ENCODE results near the gene LARGE1. TPM values are rescaled to one million over a fixed set of nuclear protein-coding genes. Genes with fewer than 3 reads are reported as not detected.
A peak's percentile ranks its signal among the peaks of the same experiment; 100 is the strongest.
"Not testable (repeated sequence)": the region's sequence is repeated elsewhere in the genome, so short reads cannot be mapped to it uniquely, and the experiment has no call there.

Gene LARGE1
- total RNA-seq, 1 donor from 2014 or later: 140 TPM

DNA sequence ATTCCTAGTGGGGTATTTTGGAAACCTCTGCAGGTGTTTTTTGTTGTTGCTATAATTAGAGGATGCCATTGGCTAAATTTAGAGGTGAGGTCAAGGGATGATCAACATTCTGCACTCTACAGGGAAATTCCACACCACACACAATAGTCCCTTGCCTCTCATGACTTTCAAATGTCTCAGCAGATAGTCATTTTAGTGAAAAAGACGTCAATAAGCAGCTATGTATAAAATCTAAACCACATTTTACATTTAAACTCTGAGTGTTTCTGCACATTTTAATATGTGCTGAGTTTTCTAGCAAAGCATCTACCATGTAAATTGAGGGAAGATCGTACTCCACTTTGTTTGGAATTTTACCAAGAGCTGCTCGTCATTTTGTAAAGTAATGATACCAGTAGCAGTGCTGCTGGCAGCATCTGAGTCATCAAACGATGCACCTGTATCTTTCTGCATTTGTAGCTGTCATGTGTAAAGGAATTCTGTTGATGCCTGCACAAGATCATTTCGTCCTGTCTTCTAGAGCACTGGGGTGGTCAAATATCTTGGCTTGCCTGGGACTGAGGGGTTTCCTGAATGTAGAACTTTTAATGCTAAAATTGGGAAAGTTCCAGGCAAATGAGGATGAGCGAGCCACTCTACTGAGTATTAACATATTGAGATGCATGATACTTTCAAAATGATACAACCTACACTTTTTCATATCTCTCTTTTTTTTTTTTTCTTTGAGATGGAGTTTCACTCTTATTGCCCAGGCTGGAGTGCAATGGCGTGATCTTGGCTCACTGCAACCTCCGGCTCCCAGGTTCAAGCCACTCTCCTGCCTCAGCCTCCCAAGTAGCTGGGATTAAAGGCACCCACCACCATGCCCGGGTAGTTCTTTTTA lies 447.6 kb downstream of the LARGE1 start:
- intact Hi-C loops (cut with DNase I): no loop called here

DNA sequence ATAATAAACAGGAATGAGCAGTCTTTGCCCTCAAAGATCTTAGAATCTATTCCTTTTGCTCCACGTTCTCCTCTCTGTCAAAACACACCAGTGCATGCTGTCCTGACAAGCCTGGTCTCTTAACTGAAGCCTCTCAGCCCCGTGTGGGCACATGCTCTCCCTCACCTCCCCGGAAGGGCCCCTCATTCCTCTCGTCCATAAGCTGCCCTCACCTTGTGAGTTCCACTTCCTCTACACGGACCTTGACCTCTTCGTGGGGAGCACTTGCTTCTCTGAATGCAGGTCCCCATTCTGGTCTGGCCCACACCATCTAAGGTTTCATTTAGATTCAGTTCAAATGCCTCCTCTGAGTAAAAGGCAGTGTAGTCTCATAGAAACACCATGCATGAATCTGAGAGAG lies 449.8 kb downstream of the LARGE1 start:
- ATAC-seq (ENCODE audit: poor library complexity) (no peak), DNase-seq (no peak)
- intact Hi-C loops (cut with DNase I): no loop called here

More for the DNA sequence above, 447.6 kb downstream of the LARGE1 start:
- ATAC-seq (ENCODE audit: poor library complexity): peak; percentile 73
- no peak for DNase-seq

DNA sequence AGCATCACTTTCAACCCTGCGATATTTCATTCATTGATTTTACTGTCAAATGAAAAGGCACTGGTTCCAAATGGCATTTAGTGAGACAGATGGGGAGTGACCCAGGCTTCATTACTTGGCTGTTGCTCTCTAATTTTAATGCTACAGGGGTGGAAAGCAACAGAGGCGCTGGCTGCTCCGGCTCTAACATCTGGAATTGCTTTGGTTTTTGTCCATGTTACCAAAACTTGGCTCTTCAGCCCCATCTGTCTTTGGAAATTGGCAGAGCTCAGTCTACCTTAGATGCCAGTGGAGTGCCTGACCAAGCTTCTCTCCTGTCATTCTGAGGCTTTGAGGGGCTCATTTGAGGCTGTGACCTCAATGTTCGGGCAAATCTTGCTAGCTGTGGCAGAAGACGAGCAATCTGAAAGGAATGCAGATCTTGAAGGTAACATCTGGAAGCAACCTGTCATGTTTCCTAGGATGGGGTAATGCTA lies 452.6 kb downstream of the LARGE1 start:
- DNase-seq: no peak
- ATAC-seq (ENCODE audit: poor library complexity): no peak
- intact Hi-C loops (cut with DNase I): no loop called here

DNA sequence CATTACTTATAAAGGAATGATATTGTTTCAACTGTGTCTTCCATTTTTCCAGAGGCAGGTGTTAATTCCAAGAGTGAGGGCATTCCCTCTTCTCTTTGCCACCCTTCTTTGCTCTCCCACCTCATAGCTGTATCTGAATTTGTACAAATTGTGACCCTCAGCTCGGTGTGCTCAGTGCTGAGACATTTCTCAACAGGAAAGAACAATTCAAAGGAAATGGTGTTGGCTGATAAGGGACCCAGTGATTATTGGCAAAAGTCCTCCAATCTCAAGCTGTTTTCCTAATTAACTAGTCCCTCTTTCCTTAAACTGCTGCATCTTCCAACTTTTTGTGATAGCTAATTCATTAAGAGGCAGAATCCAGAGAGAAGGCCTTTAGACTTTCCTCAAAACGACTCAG lies 453.2 kb downstream of the LARGE1 start:
- ATAC-seq (ENCODE audit: poor library complexity): no peak
- intact Hi-C loops (cut with DNase I): no loop called here

DNA sequence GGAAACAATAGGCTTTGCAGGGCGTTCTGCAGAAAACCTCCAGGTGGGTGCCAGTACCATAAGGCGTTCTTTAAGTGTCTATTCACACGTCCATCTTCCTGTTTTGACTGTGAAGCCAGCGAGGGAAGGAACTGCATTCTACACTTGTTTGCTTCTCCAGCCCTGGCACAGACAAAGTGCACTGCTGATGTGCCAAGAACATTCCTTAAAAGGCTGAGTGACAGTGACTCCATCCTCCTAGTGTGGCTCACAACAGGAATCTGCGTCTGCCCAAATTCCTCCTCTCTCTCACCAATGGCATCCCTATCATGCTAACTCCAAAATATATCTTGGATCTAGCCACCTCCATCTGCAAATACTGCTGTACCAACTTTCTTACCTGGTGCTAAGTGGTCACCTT lies 454.7 kb downstream of the LARGE1 start:
- ATAC-seq (ENCODE audit: poor library complexity): peak; percentile 83
- intact Hi-C loops (cut with DNase I): no loop called here
- no peak for DNase-seq

More for the DNA sequence above, 453.2 kb downstream of the LARGE1 start:
- DNase-seq: no peak

DNA sequence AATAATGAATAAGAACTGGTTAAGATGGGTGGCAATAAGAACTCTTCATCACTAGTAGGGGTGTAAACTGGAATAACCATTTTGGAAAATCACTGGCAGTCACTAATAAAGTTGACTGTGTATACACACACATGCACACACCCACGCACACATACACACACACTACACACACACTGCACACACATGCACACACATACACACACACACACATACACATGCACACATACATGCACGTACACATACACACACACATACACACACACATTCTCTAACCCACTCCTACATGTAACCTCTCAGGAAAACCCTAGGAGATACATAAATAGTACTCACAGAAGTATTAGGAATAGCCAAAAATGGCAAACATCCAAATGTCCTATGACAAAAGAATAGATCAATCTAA lies 455.6 kb downstream of the LARGE1 start:
- intact Hi-C loops (cut with DNase I): no loop called here
- ATAC-seq (ENCODE audit: poor library complexity): no peak
- no peak for DNase-seq

DNA sequence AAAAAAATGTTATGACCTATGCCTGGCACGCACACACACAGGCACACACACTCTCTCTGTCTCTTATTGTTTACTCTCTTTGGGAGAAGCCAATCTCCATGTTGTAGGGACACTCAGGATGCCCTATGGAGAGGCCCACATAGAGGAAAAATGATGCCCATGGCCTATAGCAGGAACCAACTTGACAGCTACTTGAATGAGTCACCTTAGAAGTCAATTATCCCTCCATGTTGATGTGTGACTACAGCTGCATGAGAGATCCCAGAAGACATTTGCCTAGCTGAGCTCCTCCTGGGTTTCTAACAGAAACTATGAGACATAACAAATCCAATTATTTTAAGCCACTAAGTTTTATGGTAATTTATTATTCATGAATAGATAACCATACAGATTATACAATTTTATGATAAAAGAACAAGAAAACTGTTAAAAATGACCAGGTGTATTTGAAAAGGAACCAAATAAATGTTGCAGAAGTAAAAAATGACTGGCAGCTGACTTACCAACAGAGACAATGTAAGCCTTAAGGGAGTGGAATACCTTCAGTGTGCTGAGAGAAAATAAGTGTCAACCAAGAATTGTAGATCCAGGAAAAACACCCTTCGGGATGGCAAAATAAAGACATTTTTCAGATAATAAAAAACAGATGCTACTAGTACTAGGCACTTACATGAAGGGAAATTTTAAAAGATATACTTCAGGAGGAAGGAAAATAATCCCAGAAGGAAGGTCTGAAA lies 458.4 kb downstream of the LARGE1 start:
- ATAC-seq (ENCODE audit: poor library complexity) (no peak), DNase-seq (no peak)
- intact Hi-C loops (cut with DNase I): no loop called here

DNA sequence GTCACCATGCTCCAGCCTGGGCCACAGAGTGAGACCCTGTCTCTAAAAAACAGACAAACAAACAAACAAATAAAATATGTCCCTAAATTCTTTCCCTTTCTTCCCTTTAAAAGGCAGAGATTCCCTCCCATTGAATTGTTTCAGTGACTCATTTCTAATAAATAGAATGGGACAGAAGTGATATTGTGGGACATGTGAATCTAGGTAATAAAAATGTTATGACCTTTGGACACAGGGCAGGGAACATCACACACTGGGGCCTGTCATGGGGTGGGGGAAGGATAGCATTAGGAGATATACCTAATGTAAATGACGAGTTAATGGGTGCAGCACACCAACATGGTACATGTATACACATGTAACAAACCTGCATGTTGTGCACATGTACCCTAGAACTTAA lies 459.0 kb downstream of the LARGE1 start:
- ATAC-seq (ENCODE audit: poor library complexity); DNase-seq; intact Hi-C loops (cut with DNase I): not testable (repeated sequence)

DNA sequence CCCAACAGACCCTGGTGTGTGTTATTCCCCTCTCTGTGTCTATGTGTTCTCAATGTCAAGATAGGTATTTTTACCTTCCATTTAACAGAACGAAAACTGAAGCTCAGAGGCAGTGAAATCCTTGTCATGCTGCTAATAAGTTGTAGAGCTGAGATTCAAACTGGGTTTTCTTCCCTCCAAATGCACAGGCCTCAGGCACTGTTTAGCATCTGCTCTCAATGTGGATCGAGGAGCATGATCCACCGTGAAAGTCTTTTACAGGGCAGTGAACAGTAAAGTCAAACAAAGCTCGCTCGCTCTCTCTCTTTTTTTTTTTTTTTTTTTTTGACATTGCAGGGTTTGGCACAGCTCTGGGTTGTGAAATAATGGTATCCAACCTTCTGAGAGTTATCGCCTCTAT lies 461.1 kb downstream of the LARGE1 start:
- DNase-seq (no peak), ATAC-seq (ENCODE audit: poor library complexity) (no peak)
- intact Hi-C loops (cut with DNase I): no loop called here

DNA sequence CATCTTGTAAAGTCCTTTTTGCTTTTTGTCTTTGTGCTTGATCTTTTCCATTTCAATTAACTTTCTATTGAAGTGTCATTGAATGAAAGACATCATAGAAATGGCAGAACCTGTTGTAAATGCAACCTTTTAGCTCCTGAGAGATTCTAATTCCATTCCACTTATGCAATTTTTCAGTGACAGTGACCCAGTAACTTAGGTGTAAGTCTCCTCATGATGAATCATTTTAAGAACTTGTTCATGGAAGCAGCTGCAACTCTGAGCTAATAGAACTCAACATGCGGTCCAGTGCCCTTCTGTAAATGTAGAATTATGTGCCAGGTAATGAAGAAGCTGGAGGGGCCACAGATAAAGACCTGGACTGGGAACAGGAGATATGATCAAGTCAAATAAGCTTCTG lies 463.8 kb downstream of the LARGE1 start:
- DNase-seq: no peak
- ATAC-seq (ENCODE audit: poor library complexity): no peak
- intact Hi-C loops (cut with DNase I): no loop called here

DNA sequence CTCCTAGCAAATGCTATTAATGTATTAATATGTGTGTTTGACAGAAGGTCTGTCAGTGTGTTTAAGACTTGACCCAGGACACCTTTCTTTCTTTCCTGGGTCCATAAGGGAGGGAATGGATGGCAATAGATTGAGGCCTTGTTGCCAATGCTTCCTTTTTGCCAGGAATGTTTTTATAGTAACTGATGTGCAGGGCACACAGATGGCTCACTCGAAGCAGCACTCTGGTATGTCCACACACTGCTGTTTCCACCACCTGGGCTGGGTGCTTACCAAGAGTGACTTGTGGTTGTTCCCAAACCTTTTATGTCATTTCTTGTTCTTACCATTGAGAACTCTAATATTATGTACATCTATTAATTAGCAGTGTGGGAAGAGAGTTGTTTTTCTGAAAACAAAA lies 465.2 kb downstream of the LARGE1 start:
- intact Hi-C loops (cut with DNase I): no loop called here
- DNase-seq (no peak), ATAC-seq (ENCODE audit: poor library complexity) (no peak)

DNA sequence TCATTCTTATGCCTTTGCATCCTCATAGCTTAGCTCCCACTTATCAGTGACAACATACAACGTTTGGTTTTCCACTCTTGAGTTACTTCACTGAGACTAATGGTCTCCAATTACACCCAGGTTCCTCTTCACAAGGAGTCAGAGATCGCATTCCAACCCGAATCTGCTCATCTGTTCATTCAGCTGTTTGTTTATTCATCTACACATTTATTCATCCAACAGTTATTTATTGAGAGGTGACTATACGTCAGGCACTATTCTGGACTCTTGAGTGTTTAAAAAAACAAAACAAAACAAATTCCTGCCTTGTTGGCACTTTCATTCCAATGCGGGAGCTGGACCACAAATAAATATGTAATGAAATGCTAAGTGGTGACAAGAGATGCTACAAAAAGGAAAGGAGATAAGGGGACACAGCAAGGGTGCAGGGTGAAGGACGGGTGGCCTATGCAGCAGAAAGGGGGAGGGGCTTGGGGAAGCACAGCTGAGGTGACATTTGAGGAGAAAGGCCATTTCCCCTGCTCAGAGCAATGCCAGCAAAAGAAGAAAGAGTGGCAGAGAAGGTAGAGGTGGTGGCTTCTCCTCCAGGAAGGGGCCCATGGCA lies 468.3 kb downstream of the LARGE1 start:
- intact Hi-C loops (cut with DNase I): no loop called here
- ATAC-seq (ENCODE audit: poor library complexity) (peak; percentile 40), DNase-seq (no peak)

DNA sequence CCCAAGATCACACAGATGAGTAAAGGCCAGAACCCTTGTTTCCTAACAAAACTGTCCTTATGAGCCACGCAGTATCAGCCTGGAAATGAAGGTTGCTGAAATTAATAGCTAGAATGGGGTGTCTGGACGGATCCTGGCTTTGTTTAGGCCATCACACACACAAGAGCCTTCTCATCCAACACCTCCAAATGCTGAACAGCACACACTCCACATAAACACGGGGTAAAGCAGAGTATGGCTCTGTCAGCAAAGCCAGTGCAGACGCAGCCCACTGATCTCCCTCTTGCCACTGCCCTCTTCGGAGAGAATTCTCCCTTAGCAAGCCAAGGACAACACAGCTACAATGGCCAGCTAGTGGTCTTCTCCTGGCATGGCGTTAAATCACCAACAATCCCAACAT lies 469.5 kb downstream of the LARGE1 start:
- DNase-seq: no peak
- intact Hi-C loops (cut with DNase I): no loop called here
- ATAC-seq (ENCODE audit: poor library complexity): peak; percentile 26

DNA sequence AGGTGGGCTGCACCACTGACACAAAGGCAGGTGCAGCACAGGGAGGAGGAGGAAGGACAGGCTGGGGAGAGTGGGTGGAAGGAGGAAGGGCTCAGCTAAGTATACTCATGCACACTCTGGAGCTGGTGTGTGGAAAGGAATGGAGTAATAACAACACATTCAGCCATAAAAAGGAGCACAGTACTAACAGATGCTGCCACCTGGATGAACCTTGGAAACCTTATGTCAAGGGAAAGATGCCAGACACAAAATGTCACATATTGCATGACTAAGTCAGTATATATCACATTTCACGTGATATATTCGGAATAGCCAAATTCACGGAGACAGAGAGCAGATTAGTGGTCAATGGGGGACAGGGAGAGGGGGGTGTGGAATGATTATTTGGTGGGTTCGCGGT lies 472.5 kb downstream of the LARGE1 start:
- ATAC-seq (ENCODE audit: poor library complexity) (no peak), DNase-seq (no peak)
- intact Hi-C loops (cut with DNase I): no loop called here

DNA sequence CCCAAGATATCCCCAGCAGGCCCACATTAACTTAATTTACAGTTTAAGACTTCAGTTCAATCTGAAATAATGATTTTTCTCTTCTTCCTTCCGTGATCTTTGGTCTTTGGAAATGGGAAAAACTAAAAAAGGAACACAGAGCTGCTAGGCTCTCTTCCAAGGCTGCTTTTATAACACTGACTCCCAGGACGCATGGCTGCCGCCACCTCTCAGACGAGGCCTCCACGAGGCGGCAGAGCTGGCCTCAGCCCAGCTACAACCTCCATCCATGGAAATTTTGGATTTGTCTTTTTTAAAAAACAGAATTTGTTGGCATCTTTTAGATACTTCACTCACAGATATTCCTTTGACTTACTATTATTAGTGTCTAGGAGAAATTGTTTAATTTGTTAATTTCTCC lies 476.6 kb downstream of the LARGE1 start:
- ATAC-seq (ENCODE audit: poor library complexity) (peak; percentile 64), DNase-seq (no peak)
- intact Hi-C loops (cut with DNase I): no loop called here

DNA sequence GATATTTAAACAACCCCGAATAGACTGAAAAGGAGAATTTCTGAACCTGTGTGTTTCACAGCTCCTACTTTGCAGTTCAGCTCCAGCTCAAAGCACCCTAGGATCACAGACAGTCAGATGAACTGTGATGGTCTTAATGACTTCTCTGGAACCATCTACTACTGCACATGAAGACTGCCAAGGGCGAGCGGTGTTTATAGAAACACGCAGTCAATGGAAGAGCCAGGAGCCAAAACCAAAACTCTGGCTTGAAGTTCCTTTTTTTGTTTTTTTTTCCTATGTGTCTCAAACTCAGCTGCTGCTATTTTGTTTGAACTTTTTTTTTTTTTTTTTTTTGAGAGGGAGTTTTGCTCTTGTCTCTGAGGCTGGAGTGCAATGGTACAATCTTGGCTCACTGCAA lies 479.5 kb downstream of the LARGE1 start:
- ATAC-seq (ENCODE audit: poor library complexity): no peak
- intact Hi-C loops (cut with DNase I): no loop called here

DNA sequence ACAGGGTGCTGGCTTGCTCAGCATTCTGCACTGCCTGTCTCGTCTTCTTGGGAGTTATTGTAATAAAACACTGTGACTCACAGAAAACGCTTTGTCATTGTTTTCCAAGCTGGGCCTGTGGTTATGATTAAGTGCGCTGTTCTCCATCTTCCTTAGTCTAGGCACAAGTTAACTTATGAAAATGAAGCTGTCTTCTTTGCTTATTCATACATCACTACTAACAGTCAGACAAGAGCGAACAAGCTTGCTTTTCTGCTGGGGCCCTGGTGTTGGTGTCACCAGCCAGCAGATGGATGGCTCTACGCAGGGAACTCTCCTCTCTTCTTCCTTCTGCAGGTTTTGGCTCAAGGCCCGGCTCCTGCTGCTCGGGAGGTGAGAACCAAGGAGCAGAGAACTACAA lies 482.0 kb downstream of the LARGE1 start:
- DNase-seq (no peak), ATAC-seq (ENCODE audit: poor library complexity) (no peak)

More for the DNA sequence above, 479.5 kb downstream of the LARGE1 start:
- DNase-seq: no peak

DNA sequence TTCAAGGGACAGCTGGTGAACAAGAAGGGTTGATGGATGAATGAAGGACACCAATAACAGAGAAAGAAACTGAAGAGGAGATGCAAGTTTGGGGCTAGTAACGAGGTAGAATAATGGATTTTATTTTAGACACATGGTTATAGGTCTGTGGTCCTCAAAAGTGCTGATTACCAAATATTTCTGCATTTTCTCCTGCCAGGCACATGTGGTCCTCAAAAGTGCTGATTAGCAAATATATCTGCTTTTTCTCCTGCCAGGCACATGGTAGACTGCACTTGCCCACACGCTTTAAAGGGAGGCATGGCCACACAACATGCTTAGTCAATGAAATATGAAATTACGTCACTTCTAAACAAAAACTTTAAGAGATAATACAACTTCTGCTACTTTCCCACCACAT lies 489.0 kb downstream of the LARGE1 start:
- no peak for DNase-seq
- intact Hi-C loops (cut with DNase I): no loop called here
- ATAC-seq (ENCODE audit: poor library complexity): no peak

More for the DNA sequence above, 482.0 kb downstream of the LARGE1 start:
- intact Hi-C loops (cut with DNase I): no loop called here

DNA sequence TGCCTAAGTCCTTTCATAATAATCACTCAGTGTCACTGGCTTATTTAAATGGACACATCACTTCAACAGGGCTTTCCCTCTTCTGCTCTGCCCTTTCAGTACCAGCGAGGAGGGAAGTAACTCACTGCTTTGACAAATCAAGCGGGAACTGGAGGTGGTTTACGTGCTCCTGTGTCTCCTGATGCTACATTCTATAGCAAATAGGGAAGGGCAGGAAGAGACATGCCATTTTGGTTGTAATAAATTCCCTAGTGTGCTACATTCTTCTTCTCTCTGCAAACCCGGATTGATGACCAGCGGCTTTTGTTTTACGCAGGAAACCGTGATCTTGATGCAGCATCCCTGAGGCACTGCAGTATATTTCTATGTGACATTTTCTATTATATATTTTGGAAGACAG lies 491.0 kb downstream of the LARGE1 start:
- no peak for ATAC-seq (ENCODE audit: poor library complexity)
- intact Hi-C loops (cut with DNase I): no loop called here
- DNase-seq: no peak

DNA sequence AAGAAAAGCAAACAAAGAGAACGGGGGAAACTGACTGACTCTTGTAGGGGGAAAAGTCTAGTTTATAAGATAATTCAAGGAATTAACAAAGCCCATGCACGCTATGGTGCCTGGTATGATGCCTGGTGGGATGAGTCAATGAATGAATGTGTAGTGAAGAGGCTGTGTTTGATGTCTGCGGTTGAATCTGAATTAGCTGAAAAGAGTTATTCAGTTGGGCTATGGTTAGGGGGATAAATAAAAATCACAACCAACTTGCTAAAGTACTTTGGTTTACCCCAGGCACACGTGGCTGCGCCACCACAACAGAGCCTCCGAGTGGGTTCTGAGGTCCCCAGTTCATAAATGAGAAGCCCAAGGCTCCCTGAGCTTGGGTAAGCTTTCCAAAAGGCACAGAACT lies 492.8 kb downstream of the LARGE1 start:
- DNase-seq (no peak), ATAC-seq (ENCODE audit: poor library complexity) (no peak)
- intact Hi-C loops (cut with DNase I): no loop called here

Measured in Right ventricle myocardium superior (tissue), 1 donor.